Prostate gland (tissue), 2 donors: ENCODE measurements around the gene TMEM45A.

Source experiments
- POLR2A ChIP-seq: fragments of 450-650 bp; IDR thresholded peaks from one replicate; pipeline ENCODE4 v1.6.1; 2016; ENCODE audit warnings: antibody characterized with exemption, mild to moderate bottlenecking
- POLR2AphosphoS5 ChIP-seq: sonication (generic); formaldehyde crosslinking; IDR thresholded peaks from one replicate; pipeline ENCODE4 v1.6.1; 2017; ENCODE audit warnings: antibody characterized with exemption
- TF ChIP-seq, protein P1 (sequence below), 4 experiments: fragments of 200-600 bp in 2 of 4; fragments of 450-650 bp in 2 of 4; sonication (generic) in 2 of 4; IDR thresholded peaks; 1 replicate in 3 of 4; 2 replicates in 1 of 4; pipeline ENCODE4 v1.5.1; 2016 to 2019; ENCODE audit warnings: antibody characterized with exemption in 4 of 4, mild to moderate bottlenecking in 2 of 4, moderate library complexity in 2 of 4

DNA sequence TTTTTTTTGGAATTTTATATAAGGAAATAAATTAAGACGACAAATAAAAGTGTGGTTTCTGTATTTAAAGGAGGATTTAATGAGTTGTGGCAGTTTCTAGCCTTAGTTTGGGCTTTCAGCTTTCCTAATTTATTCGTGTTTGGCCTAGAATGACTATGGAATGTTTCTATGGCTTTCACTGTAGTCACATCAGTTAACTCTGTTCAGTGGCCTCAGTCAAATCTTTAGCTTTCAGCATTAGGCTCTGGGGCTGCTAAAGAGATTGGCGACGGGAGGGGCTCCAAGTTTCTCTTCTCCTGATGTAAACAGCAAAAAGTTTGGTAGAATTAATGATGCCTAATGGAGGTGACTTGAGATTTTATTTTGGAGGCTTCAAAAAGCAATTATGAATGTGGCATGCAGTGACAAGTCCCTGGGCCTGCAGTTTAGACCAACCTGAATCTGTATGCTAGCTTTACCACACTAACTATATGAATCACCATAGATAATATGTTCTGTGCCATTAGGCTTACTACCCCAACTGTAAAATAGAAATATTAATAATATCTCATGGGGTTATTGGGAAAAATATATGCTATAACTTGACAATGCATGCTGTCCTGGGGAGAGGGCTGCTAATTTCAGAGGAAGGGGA lies 69.9 kb downstream of the TMEM45A start:
- TF ChIP-seq POLR2A (no peak), POLR2AphosphoS5 (no peak)
- TF ChIP-seq, protein P1, sequence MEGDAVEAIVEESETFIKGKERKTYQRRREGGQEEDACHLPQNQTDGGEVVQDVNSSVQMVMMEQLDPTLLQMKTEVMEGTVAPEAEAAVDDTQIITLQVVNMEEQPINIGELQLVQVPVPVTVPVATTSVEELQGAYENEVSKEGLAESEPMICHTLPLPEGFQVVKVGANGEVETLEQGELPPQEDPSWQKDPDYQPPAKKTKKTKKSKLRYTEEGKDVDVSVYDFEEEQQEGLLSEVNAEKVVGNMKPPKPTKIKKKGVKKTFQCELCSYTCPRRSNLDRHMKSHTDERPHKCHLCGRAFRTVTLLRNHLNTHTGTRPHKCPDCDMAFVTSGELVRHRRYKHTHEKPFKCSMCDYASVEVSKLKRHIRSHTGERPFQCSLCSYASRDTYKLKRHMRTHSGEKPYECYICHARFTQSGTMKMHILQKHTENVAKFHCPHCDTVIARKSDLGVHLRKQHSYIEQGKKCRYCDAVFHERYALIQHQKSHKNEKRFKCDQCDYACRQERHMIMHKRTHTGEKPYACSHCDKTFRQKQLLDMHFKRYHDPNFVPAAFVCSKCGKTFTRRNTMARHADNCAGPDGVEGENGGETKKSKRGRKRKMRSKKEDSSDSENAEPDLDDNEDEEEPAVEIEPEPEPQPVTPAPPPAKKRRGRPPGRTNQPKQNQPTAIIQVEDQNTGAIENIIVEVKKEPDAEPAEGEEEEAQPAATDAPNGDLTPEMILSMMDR (IDR thresholded peaks at IDR 0.05): no peak
